ENCODE results near the gene GRIK3. TPM values are rescaled to one million over a fixed set of nuclear protein-coding genes. Genes with fewer than 3 reads are reported as not detected.
A peak's percentile ranks its signal among the peaks of the same experiment; 100 is the strongest.

GRIK3 gene
- total RNA-seq, 1 experiment from 2014 or later, result 0.17 TPM

DNA sequence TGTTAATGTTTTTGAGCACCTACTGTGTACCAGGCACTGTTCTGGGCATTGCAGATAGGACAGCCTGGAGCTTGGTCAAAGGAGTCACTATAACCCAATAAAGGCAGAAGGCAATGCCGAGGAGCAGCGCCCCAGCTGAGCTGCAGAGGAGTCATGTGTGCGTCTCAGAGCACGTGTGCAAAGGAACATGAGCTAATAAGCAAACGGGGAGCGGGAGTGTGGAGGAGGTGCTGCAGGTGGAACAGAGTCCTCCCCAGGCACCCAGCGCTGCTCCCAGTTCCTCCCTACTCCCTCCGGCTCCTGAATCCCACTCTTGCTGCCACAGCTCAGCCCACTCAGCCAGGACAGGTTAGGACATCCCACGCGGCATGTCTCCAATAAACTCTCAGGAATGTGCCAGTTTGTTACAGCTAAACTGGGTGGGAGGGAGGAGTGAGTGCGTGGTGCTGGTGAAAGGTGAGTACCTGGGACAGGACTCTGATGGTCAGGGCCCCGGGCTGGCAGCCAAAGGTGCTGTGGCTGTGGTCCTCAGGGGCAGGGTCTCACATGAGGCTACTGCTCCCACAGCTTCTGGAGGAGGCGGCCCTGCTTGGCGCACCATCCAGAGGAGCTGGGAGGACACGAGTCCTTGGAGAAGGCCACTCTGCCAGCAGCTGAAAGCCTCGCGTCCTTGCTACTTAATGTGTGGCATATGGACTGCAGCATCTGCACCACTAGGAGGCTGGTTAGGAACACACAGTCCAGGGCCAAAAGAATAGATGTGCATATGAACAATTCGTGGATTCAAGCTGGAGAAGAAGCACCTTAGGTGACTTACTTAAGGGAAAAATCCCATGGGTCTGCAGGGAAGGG lies 52.3 kb downstream of the GRIK3 start:
- DNase-seq (ENCODE audit: low read depth), result no peak

DNA sequence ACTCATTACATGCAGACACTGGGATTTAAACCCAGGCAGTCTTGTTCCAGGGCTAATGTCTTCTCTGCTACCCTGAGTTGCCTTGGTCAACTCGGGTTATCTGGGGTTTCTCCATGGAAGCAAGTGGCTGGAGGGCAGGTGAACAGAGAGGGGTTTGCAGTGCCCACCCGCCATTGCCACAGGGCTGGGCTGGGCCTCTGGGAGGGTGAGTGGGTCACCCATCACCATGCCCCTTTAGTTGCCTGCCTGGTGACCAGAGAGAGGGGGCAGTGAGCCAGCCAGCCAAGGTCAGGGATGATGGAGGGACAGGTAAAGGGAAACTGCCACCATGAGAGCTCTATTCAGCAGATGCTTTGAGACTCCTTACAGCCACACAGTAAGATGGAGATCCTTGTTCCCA lies 53.2 kb downstream of the GRIK3 start:
- DNase-seq (ENCODE audit: low read depth), result no peak

DNA sequence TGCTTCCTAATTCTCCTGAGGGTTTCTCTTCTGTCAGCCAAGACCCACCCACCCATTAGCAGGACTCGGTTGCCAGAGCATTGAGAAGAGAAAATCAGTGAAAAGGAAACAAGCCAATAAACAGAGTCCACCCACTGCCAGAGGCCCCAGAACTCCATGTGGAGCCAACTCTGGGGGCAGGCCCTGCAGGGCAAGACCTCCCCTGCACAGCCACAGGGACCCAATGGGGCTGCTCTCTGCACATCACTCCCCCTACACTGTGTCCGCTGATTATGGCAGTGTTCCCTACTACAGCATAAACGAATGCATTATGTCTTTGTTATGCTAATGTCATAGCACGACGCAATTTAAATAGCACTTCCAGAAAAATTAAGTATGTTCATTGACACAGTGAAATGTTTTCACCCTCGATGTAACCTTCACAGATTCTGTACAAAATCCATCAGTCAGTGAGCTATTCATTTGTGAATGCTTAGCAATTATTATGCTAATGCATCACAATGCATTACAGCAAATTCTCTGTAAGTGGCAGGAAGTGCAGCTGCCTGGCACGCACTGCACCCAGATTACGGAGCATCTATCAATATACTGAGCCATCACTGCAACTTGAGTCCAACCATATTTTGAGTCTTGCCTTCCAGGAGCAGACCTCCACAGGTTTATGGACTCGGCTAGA lies 56.4 kb downstream of the GRIK3 start:
- DNase-seq (ENCODE audit: low read depth), result no peak

DNA sequence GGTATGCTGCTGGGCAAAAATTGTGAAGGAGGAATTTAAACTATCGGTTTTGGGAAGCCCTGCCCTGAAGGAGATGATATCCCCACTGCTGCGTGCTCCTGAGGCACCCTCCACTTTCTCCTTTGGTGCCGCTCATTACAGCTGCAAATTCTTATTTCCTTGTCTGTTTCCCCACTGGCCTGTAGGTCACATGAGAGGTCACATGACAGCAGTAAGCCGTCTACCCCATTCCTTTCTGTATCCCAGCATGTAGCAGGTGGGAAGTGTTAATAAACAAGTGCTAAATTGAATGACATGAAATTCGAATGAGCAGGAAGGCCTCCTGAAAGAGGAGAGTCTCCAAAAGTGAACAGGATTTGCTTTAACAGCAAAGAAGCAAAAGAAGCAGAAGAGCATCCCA lies 58.7 kb downstream of the GRIK3 start:
- no peak for DNase-seq (ENCODE audit: low read depth)

DNA sequence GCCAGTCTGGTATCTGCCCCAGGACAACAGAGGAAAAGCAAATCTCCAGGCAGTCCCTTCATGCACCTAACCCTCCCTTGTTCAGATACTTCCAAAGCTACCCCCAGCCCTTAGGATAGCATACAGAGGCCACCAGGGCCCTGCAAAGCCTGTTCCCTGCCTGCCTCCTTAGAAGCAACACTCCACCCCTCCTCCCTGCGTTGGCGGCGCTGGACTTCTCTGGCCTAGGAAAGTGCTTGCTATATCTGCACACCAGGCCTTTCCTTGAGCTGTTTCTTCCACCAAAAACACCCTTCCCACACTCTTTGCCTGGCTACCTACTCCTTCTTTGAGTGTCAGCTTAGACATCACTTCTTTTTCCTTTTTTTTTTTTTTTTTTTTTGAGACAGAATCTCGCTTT lies 61.3 kb downstream of the GRIK3 start:
- no peak for DNase-seq (ENCODE audit: low read depth)

DNA sequence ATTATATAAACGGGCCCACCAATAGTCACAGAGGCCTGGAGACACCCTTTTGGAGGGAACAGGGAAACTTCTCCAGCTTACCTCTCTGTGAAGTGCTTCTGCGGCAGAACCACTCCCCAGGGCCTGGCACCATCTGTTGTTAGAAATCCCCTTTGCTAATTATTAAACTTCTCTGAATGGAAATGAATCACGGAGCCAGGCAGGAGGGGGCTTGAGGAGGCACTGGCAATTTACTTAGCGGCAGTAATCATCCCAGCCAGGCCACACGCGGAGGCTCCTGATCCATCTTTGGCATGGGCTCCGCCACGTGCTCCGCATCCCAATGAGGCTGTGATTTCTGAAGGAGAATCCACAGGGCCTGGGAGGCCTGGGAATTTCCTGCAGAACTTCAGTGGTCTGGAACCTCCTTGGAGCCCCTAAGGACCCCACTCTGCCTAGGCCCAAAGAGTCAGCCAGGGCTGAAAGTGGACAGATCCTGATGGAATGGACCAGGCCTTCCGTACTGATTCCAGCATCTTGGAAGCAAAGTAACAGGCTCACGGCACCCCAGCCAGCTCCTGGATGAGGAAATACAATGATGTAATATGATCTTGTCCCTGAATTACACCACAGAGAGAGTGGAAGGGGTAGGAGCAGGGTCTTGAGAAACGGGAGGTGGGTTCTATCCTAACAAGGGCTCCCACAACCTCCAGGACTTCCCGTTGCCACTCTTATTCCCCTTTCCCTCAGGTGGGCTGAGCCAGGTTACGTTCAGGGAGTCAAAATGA lies 62.3 kb downstream of the GRIK3 start:
- DNase-seq (ENCODE audit: low read depth), result no peak

DNA sequence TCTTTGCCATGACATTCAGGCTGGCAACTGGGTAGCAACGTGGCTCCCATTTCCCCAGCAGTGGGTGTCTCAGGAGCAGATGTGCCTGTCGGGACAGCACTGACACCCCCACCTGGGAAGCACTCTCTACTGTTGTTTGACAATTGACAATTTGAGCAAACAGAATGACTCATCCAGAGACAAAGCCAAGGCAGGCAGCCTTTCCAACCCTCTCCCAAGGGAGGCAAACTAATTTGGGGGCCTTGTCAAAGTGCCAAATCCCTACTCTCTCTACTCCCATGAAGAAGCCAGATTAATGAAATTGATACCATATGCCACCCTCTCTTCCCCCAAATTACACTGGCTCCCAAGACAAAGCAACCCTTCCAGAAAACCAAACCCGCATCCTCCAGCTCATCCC lies 65.6 kb downstream of the GRIK3 start:
- DNase-seq (ENCODE audit: low read depth), result no peak

DNA sequence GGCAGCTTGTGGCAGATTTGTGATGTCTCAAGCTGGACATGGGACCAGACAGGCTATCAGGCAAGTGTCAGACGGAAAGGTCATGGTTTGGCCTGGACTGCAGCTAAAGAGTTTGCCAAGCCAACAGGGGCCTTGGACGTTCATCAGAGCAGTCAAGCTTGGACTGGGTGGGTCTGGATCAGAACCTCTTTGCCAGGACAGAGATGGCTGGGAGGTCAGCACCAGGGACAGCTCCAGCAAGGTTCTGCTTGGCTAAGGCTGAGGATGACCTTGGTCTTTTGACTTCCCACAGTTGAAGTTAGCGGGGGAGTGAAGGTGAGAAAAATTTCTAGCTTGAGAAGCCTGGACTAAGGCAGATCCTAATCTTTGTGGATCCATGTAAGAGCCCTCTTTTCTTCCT lies 68.1 kb downstream of the GRIK3 start:
- peak; percentile 46 for DNase-seq (ENCODE audit: low read depth)

DNA sequence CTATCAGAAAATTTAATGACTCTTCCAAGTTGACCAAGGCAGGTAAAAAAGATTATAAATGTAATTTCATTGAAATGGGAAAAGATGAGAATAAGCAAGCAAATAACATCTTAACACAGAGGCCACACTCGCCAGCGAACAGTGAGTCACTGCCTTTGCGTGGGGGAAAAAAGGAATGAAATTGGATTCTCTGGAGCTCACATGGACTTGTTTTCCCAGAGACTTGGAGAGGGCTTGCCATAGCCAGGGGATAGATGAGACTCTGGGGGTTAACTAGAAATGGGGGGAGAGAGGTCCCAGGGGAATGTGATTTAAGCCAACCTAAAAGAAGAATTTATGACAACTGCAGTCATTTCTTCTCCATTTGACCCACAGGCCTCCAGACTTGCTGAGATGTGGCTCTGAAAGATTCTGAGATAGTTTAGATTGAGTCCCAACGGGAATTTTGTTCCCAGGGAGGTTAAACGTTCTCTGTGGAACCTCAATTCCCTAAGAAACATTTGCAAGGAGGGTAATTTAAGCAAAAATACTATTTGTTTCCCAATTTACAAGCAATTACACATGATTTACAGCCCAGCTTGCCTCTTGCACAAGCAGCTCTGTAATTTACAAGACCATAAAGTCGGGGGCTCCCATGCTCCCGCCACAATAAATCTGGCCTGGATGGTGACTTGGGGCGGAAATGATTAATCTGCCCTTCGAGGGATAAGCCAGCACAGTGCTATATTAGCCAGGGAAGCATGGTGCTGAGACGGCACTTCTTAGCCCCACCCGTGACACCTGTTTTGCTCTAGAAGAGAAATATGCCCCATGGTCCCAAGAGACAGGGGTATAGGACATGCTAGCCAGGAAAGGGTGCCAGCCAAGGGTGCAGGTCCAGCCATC lies 68.8 kb downstream of the GRIK3 start:
- DNase-seq (ENCODE audit: low read depth), result peak; percentile 59

DNA sequence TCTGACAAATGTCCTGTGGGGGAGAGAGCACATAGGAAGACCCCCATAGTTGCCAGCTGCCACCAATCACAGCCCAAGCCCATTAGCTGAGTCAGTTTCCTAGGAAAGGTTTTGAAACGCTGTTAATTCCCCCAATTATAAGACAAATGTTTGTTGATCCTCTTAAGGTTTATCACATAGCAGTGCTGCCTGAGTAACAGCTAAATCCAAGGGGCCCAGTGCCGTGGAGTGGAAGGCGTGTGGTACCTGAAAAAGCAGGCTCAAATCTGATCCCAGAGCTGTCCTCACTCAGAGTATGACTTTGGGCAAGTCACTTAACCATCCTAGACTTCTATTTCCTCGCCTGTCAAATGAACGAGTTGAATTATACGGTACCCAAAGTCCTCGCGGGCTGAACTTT lies 69.5 kb downstream of the GRIK3 start:
- DNase-seq (ENCODE audit: low read depth), result no peak

DNA sequence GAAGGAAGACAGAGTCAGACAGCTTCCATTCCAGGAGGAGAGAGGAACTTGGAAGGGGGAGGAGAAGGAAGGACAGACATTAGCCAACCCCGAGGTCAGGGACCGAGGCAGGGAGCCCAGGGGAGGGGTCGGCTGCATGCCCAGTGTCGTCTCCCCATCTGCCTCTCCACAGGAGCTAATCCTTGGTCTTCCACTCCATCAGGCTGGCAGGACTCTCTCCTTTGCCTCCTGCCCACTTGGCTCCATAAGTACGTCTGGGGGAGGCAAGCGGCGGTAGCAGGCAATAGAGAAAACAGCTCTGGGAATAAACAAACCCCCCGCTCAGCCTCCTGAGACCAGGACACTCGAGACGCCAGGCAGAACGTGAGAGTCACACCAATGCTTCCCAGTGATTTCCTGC lies 71.3 kb downstream of the GRIK3 start:
- no peak for DNase-seq (ENCODE audit: low read depth)

DNA sequence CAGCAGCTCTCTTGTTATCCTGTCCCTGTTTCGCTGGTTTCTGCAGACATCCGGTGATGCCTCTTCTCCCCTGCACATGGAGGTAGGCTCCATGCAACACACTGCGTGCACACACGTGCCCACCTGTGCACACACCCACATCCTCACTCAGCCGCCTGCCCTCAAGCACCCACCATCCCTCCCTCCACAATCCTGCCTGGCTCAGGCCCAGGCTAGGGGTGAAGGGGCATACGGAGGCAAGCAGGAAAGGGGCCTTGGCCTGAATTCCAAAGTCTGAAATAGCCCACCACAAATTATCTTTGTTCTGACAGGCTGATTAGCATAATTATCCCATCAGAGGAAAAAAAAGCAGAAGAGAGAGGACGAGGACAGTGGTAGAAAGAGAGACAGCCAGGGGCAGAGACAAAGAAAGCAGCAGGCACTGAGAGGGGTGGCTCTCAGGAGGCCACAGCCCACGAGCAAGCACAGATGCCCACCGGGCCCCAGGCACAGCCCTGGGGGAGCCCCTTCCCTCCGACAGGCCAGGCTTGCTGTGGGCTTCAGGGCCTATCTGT lies 73.2 kb downstream of the GRIK3 start:
- no peak for DNase-seq (ENCODE audit: low read depth)

DNA sequence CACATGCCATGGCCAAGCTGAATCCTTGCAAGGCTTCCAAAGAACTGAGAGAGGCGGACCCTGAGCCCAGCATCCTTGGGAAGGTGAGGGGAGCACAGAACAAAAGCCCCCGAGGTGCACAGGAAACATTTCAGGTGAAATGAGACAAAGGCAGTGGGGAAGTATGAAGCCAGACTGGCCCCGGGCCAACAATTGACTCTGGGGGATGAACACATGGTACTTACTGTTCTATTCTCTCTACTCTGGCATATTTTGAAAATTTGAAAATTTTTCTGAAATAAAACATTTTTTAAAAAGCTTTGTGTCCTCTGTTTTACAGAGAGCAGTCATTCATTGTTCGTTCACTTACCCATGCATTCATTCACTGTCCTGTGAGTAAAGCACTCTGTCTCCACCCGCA lies 77.7 kb downstream of the GRIK3 start:
- no peak for DNase-seq (ENCODE audit: low read depth)

DNA sequence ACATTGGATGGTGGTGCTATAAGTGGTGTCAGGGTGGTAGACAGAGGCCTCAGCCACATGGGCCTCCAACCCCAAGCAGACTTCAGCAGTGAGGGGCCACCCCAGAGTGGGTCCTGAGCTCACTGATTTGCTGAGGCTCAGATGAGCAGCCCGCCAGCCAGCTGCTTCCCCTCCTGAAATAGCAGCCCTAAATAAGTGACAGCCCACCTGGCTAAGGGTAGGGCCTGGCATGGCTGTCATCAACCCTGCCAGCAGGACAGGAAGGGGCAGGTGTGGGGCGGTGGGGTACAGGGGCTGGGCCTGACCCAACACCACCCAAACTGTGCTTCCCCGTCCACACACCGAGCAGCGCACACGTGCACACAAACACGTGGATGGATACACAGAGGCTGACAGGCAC lies 79.3 kb downstream of the GRIK3 start:
- no peak for DNase-seq (ENCODE audit: low read depth)

DNA sequence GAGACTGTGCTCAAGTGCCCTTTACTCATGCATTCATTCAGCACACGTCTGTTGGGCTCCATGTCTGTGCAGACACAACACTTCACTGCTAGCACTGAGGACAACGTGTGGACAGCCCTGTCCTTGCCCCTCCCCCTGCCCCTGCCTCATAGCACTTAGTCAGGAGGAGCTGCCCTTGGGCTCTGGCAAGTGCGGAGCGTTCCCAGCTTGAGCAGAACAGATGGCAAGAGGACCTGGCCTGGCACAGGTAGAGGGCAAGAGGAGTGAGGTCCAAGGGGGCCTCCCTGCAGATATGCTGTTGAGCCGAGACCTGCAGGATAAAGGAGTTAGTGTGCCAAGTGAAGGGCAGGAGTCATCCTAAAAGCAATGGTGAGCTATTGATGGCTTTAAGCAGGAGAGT lies 81.3 kb downstream of the GRIK3 start:
- no peak for DNase-seq (ENCODE audit: low read depth)

DNA sequence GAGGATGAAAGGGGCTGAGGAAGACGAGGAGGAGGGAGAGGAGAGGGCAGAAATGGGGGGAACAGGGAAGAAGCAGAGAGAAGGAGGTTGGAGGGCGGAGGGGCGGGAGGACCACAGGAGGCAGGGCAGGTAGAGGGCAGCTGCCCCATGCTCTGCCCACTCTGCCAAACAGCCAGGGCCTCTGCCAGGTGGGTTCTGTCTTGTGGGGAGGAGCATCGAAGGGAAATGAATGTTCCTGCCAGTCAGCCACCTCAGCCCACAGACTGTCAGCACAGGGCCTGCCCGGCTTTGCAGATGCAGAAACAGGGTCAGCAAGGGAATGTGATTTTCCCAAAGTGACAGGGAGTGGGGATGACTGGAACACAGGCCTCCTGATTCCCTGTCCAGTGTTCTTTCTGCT lies 82.6 kb downstream of the GRIK3 start:
- no peak for DNase-seq (ENCODE audit: low read depth)

DNA sequence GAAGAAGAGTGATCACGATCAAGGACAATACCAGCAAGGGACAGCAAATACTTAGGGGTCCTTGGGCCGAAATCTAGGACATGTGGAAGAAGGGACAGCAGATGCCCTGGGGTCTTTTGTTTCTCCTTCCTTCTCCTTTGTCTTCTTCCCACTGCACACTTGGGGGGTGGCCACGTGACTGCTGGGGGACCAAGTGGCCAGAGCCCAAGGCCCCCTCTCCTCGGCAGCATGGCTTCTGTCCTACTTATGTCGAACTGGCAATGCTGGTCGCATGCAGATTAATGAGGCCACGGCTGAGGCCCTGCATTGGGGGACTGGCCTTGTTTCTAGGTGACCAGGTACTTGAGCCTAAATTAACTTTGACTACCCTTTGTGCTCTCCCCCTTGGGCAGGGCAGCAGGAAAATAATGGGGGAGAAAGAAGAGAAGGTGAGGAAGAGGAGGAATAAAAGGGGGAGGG lies 83.0 kb downstream of the GRIK3 start:
- DNase-seq (ENCODE audit: low read depth), result no peak

DNA sequence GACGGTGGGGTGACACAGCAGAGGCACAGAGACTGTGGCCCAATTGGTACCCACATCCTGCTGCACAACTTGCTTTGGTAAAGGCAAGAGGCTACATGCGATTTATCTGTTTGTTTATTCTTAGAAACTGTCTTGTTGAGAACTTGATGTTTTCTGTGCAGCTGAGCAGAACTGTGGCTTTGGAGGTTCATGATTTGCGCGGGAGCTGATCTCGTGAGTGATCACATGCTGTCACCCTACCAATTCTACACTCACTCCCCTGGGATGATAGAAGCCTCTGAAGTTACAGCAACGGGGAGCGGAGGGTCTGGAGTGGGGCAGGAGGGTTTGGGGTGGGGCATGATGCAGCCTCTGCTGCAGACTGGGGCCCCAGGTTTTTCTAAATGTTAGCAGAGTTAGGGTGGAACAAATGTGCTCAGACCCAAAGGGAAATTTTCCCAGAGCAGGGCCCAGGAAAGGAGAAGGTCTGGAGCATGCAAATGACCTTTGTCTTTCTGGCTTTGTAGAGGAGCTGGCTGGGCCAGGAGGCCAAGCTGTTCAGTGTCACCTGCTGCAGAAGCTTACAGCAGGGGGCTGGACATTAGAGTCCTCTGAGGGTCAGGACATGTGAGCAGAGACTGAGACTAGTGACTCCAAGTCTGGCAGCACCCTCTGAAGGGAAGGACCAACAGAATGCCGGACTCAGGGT lies 83.6 kb downstream of the GRIK3 start:
- no peak for DNase-seq (ENCODE audit: low read depth)

DNA sequence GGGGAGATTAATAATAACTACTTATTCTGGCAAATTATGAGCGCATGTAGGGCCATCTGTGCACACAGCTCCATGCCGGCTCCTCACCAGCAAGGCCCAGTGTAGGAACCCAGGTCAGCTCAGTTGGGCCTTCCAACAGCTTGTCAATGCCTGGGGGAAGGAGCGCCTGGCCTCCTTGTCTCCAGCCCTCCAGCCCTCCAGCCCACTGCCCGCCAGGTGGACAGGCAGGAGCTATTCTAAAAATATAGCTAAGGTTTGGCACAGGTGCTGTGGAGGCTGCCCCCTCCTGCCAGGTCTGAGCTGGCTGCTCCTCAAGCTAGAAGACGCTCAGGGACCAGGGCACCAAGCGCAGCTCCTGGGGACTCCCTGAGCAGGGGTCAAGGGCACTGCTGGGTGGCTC lies 85.7 kb downstream of the GRIK3 start:
- no peak for DNase-seq (ENCODE audit: low read depth)

DNA sequence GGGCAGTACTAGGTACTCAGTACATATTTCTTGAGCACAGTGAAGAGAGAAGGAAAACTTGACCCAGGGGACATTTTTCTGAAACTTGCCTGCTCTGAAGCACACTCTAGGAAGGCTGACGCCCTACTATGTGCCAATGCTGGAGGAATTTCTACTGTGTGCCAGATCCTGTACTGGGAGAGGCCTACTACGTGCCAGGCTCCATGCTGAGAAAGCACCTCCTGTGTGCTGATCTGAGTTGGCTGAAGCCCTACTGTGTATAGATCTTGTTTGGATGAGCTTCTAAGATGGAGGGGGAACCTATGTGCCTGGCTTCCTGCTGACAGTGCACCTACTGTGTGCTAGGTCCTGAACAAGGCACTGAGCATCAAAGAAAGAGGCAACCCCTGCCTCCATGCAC lies 86.2 kb downstream of the GRIK3 start:
- no peak for DNase-seq (ENCODE audit: low read depth)

DNA sequence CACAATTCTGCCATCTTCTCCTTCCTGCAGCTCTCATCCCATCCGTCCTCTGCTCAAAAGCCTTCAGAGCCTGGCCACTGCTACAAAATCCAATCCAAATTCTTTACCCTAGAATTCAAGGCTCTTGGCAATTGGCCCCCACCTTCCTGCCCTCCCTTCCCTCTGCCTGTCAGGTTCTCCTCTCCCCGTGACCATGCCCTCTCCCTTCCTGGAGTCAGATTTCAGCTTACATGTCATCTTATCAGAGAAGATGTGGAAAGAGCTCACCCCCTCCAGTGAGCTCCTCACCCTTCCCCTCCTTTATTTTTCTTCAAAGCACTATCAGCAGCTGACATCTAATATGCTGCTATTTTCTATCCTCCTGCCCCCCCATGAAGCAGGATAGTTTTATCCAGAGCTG lies 86.9 kb downstream of the GRIK3 start:
- no peak for DNase-seq (ENCODE audit: low read depth)
